Measurements from ENCODE around the gene ERF.

The ERF gene

GRCh38 chr19:42254850-42255765, at the start of gene ERF:
ERF (minus strand) TSS chr19:42255128; CDS start chr19:42254999, 129 bp downstream.
- DNase-seq = peak; percentile 88

- no peak for DNase-seq
Measured at GRCh38 chr19:42303876-42304275, 48.9 kb upstream of the ERF start.

- DNase-seq = no peak
Measured at GRCh38 chr19:42303101-42303464, 48.2 kb upstream of the ERF start.

- DNase-seq = no peak
Measured at GRCh38 chr19:42301646-42302203, 46.8 kb upstream of the ERF start, which contains the start of gene PRR19. PRR19 (plus strand) TSS chr19:42302132; CDS start chr19:42309585, 7,453 bp downstream.

GRCh38 chr19:42297039-42297438, 42.1 kb upstream of the ERF start:
- no peak for DNase-seq

- DNase-seq = peak; percentile 42
Measured at GRCh38 chr19:42295831-42296525, 41.0 kb upstream of the ERF start.

- DNase-seq = no peak
Measured at GRCh38 chr19:42295342-42295741, 40.4 kb upstream of the ERF start.

GRCh38 chr19:42294471-42295137, 39.7 kb upstream of the ERF start:
- DNase-seq = no peak

GRCh38 chr19:42293948-42294347, 39.0 kb upstream of the ERF start:
- DNase-seq = no peak

GRCh38 chr19:42293540-42293939, 38.6 kb upstream of the ERF start:
- no peak for DNase-seq

GRCh38 chr19:42292963-42293362, 38.0 kb upstream of the ERF start:
- no peak for DNase-seq

GRCh38 chr19:42292042-42292960, 37.4 kb upstream of the ERF start:
- DNase-seq = no peak

- DNase-seq = no peak
Measured at GRCh38 chr19:42291435-42291810, 36.5 kb upstream of the ERF start.

- no peak for DNase-seq
Measured at GRCh38 chr19:42290523-42291434, 35.9 kb upstream of the ERF start.

GRCh38 chr19:42290136-42290522, 35.2 kb upstream of the ERF start:
- DNase-seq = no peak

- DNase-seq = no peak
Measured at GRCh38 chr19:42289556-42290041, 34.7 kb upstream of the ERF start.

GRCh38 chr19:42288881-42289555, 34.1 kb upstream of the ERF start:
- DNase-seq = no peak

GRCh38 chr19:42288387-42288786, 33.5 kb upstream of the ERF start:
- DNase-seq = no peak

GRCh38 chr19:42287827-42288107, 32.8 kb upstream of the ERF start:
- no peak for DNase-seq

GRCh38 chr19:42287017-42287826, 32.3 kb upstream of the ERF start:
- no peak for DNase-seq

Measured in NCI-H510A (cell line).